ENCODE measurements around the gene NDUFAB1. TPM values are rescaled to one million over a fixed set of nuclear protein-coding genes. Genes with fewer than 3 reads are reported as not detected.

The NDUFAB1 gene
- 100 to 1,000 TPM in 2 of 4 donors, 10 to 100 TPM in 2; 68.5 to 135 (median 95.1) TPM for total RNA-seq

DNA sequence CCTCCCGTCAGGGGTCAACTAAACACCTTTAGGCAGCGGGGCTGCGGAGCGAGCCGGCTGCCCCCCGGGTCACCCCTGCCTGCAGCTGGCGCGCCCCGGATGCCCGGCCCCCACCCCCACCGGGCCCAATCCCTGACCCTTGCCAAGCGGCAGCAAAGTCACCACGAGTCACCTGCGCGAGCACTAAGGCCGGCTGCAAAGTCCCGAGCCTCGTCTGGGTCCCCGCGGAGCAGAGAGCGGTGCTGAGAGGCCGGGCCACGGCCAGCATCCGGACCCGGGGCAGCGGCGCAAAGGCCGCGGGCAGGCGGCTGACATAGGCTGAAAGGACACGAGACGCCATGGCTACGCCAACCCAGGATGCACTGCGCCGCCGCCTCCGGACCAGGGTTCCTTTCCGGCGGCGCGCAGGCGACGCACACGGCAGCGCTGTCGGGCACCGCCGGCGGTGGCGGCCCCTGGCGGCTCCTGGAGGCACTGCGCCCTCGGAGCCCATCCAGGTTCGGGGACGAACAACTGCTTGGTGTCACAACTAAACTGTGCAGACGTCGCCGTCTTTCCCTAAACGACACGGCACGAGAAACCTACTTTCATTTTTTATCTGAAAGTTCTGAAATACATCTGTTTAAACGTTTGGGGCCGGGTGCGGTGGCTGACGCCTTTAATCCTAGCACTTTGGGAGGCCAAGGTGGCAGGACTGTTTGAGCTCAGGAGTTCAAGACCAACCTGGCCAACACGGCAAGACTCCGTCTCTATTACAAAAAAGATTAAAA, at the start of gene NDUFAB1:
Gene NDUFAB1, minus strand, starts transcription at position 366 of the 770 bp plus-strand sequence. Its CDS starts 26 bp downstream, at position 340.
- H3K27ac ChIP-seq, result peak within 1 kb of the TSS; percentile 28 to 67 (median 67)
- no peaks in the 10 kb centered on the region for H3K9me3 ChIP-seq
- intact Hi-C loops (cut with DNase I), result no loop called here
- TF ChIP-seq POLR2A (IDR thresholded peaks at IDR 0.05), result peak in 1 of 2 donors; percentile 37
- TF ChIP-seq, protein P1, sequence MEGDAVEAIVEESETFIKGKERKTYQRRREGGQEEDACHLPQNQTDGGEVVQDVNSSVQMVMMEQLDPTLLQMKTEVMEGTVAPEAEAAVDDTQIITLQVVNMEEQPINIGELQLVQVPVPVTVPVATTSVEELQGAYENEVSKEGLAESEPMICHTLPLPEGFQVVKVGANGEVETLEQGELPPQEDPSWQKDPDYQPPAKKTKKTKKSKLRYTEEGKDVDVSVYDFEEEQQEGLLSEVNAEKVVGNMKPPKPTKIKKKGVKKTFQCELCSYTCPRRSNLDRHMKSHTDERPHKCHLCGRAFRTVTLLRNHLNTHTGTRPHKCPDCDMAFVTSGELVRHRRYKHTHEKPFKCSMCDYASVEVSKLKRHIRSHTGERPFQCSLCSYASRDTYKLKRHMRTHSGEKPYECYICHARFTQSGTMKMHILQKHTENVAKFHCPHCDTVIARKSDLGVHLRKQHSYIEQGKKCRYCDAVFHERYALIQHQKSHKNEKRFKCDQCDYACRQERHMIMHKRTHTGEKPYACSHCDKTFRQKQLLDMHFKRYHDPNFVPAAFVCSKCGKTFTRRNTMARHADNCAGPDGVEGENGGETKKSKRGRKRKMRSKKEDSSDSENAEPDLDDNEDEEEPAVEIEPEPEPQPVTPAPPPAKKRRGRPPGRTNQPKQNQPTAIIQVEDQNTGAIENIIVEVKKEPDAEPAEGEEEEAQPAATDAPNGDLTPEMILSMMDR (IDR thresholded peaks at IDR 0.05), result peak; percentile 72 to 100 (median 99)
- 7 to 8% methylated on average over 12 to 19 of the region's 67 CpGs for WGBS, 2 donors
- peak; percentile 88 to 90 for DNase-seq
- peak within 1 kb of the TSS; percentile 66 to 100 (median 69) for H3K4me3 ChIP-seq (replicated peaks in 1 of 3)
- H3K36me3 ChIP-seq, result peaks cover 0 to 7% of the 10 kb centered on the region in 2 donors
- no peaks in the 10 kb centered on the region for H3K27me3 ChIP-seq
- H3K4me1 ChIP-seq, result peaks cover 8 to 14% of the 10 kb centered on the region in 2 donors

GRCh38 chr16:23642246-23642774, 46.2 kb upstream of the NDUFAB1 start:
- Histone ChIP-seq H3K27ac (no peak overlapping the region), H3K9me3 (no peaks in the 10 kb centered on the region), H3K27me3 (no peaks in the 10 kb centered on the region), H3K4me3 (replicated peaks in 1 of 3) (peak overlapping the region in 1 of 3 donors; percentile 88), H3K4me1 (peaks cover 14 to 15% of the 10 kb centered on the region in 2 donors), H3K36me3 (peaks cover 11 to 17% of the 10 kb centered on the region in 2 donors)
- no peak for DNase-seq
- 67 to 70% methylated on average over 14 of the region's 14 CpGs for WGBS, 2 donors
- no peak for TF ChIP-seq POLR2A (IDR thresholded peaks at IDR 0.05)
- TF ChIP-seq, protein P1 (IDR thresholded peaks at IDR 0.05), result no peak
- intact Hi-C loops (cut with DNase I), result loop anchor here (10.0 kb wide), 1 partner anchor 78 kb away; no protein-coding TSS in a partner anchor

DNA sequence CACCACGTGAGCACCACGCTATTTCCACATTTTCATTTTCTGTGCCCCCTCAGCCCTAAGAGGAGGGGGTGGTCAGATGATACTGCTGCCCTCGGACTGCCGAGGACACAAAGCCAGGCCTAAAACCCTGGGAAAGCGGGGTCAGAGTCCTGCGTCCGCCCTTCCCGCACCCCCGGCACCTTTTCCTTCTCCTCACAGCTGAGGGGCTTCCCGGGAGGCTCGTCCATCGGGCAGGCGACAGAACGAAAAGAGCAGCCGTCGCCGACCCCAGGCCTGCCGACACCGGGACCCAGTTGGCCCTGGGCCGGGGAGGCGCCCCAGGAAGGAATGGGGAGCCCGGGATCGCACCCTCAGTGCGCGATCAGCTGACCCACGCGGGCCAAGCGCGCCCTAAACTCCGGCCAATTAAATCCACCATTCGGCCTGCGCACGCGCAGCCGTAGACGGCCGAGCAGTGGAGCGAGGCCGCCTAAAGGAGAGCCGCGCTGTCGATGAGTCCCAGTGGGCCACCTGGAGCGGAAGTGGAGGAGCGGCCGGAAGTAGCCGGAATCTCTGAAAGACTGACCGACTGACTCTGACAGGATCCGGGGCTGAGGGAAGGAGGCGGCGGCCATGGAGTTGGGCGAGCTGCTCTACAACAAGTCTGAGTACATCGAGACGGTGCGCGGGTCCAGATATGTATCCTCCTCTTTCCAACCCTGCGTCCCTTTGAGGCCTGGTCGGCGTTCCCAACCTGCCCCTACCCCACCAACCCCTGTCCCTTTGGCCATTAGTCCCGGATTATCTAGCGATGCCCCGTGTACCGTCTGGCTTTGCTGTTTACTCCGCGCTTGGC, 45.0 kb upstream of the NDUFAB1 start, which contains the start of the genes DCTN5 and PALB2:
Gene DCTN5, plus strand, starts transcription at position 536 of the 835 bp plus-strand sequence. Its CDS starts 77 bp downstream, at position 613.
Gene PALB2, minus strand, starts transcription at position 380 of the 835 bp plus-strand sequence. Its CDS starts 153 bp downstream, at position 227.
- 1% methylated on average over 20 to 32 of the region's 64 CpGs for WGBS, 2 donors
- no peaks in the 10 kb centered on the region for H3K9me3 ChIP-seq
- H3K36me3 ChIP-seq, result peaks cover 17 to 19% of the 10 kb centered on the region in 2 donors
- TF ChIP-seq POLR2A (IDR thresholded peaks at IDR 0.05), result peak in 1 of 2 donors; percentile 61
- TF ChIP-seq, protein P1 (IDR thresholded peaks at IDR 0.05), result peak in 1 of 6 experiments; percentile 13
- intact Hi-C loops (cut with DNase I), result loop anchor here (10.0 kb wide), 1 partner anchor 76 kb away; no protein-coding TSS in a partner anchor
- peaks cover 14 to 15% of the 10 kb centered on the region in 2 donors for H3K4me1 ChIP-seq
- peak within 1 kb of the TSS; percentile 63 to 88 (median 80) for H3K4me3 ChIP-seq (replicated peaks in 1 of 3)
- no peaks in the 10 kb centered on the region for H3K27me3 ChIP-seq
- peak; percentile 92 to 94 for DNase-seq
- H3K27ac ChIP-seq, result peak within 1 kb of the TSS; percentile 48 to 71 (median 56)

- Histone ChIP-seq H3K4me3 (replicated peaks in 1 of 3) (peak overlapping the region; percentile 63 to 88 (median 80)), H3K36me3 (peaks cover 21 to 23% of the 10 kb centered on the region in 2 donors), H3K9me3 (no peaks in the 10 kb centered on the region), H3K27ac (peak overlapping the region in 2 of 3 donors; percentile 56 to 71), H3K4me1 (peaks cover 14 to 15% of the 10 kb centered on the region in 2 donors), H3K27me3 (no peaks in the 10 kb centered on the region)
- 1% methylated on average over 8 of the region's 8 CpGs for WGBS, 2 donors
- DNase-seq, result no peak
- TF ChIP-seq POLR2A (IDR thresholded peaks at IDR 0.05), result no peak
- TF ChIP-seq, protein P1 (IDR thresholded peaks at IDR 0.05), result no peak
- intact Hi-C loops (cut with DNase I), result loop anchor here (10.0 kb wide), 1 partner anchor 76 kb away; no protein-coding TSS in a partner anchor
Observed at GRCh38 chr16:23640615-23640930, 44.5 kb upstream of the NDUFAB1 start.

All from thyroid gland (tissue), 4 donors.